Activated CD4-positive, alpha-beta T cell treated with anti-CD3 and anti-CD28 coated beads for 36 hours (primary cell): ENCODE results near the gene JARID2. TPM values are rescaled to one million over a fixed set of nuclear protein-coding genes. Genes with fewer than 3 reads are reported as not detected.
"Not testable (repeated sequence)": the region's sequence is repeated elsewhere in the genome, so short reads cannot be mapped to it uniquely, and the experiment has no call there.

Experiments
- ATAC-seq: fragments of 200-7000 bp; cut with Tn5 transposase; one replicate; pipeline ENCODE4 v1.10.0; 2021; ENCODE audit warnings: mild to moderate bottlenecking, moderate library complexity
- CTCF ChIA-PET: fragments of 350-600 bp; sonication (Branson Sonifier 250); formaldehyde crosslinking; loops from one replicate; lab custom pipeline; 2021; ENCODE audit warnings: antibody characterized with exemption; lab: Charles Lee
- POLR2A ChIA-PET: fragments of 350-600 bp; sonication (Branson Sonifier 250); formaldehyde crosslinking; loops from one replicate; lab custom pipeline; 2021; ENCODE audit warnings: antibody characterized with exemption, inconsistent platforms; lab: Charles Lee
- DNase-seq: peaks from one replicate; pipeline ENCODE4 v3.0.0-alpha.2; 2020
- H3K27ac Mint-ChIP-seq: one replicate; pipeline ENCODE4 v1.8.0; 2021; ENCODE audit warnings: mixed read lengths
- H3K27me3 Mint-ChIP-seq: one replicate; pipeline ENCODE4 v1.8.0; 2021; ENCODE audit warnings: mixed read lengths
- H3K36me3 Mint-ChIP-seq: one replicate; pipeline ENCODE4 v1.8.0; 2021; ENCODE audit warnings: low read depth, mixed read lengths
- H3K4me1 Mint-ChIP-seq: one replicate; pipeline ENCODE4 v1.8.0; 2021; ENCODE audit warnings: mixed read lengths
- H3K4me3 Mint-ChIP-seq: one replicate; pipeline ENCODE4 v1.8.0; 2021; ENCODE audit warnings: mild to moderate bottlenecking, moderate library complexity, mixed read lengths
- H3K9me3 Mint-ChIP-seq: one replicate; pipeline ENCODE4 v1.8.0; 2021; ENCODE audit warnings: low read depth, mixed read lengths
- intact Hi-C, 2 experiments: fragments of 100-400 bp; cut with DNase I in 1 of 2; cut with micrococcal nuclease in 1 of 2; formaldehyde crosslinking; loops; one replicate each; pipeline versions ENCODE4 v1.14.2 to v1.15.1; 2022 to 2024; cut with DNase I, micrococcal nuclease
- total RNA-seq, 2 experiments: library from RNA; stranded (reverse); gene quantifications; one replicate each; pipeline ENCODE4 v1.2.3, GENCODE V29; 2021

The JARID2 gene
- total RNA-seq, 2 experiments from 2014 or later: 43.0 to 48.6 TPM

- H3K4me1 Mint-ChIP-seq: peaks cover 90% of the 10 kb centered on the region
- CTCF ChIA-PET: interaction anchor here (2.0 kb wide), 1 partner anchor 8 kb away, joined by 6 read pairs; no protein-coding TSS in a partner anchor
- ATAC-seq (peak; percentile 58), DNase-seq (no peak)
- no peaks in the 10 kb centered on the region for H3K9me3 Mint-ChIP-seq
- peaks cover 45% of the 10 kb centered on the region for H3K36me3 Mint-ChIP-seq
- intact Hi-C loops: no loop called here
- H3K27ac Mint-ChIP-seq: peak overlapping the region; percentile 66
- POLR2A ChIA-PET: no interaction called here
- H3K27me3 Mint-ChIP-seq: no peaks in the 10 kb centered on the region
- peak overlapping the region; percentile 0 for H3K4me3 Mint-ChIP-seq
These were observed 66.6 kb downstream of the JARID2 start for GRCh38 chr6:15312500-15312899.

GRCh38 chr6:15313367-15313766 lies 67.5 kb downstream of the JARID2 start:
- peak overlapping the region; percentile 66 for H3K27ac Mint-ChIP-seq
- POLR2A ChIA-PET: no interaction called here

GRCh38 chr6:15316754-15317153 lies 70.9 kb downstream of the JARID2 start:
- ATAC-seq (peak; percentile 31), DNase-seq (no peak)
- peak overlapping the region; percentile 82 for H3K27ac Mint-ChIP-seq
- intact Hi-C loops: loop anchor here in 1 of 2 experiments (5.0 kb wide), 1 partner anchor 64 kb away; no protein-coding TSS in a partner anchor
- ChIA-PET POLR2A (interaction anchor here (0.6 kb wide), 1 partner anchor 9 kb away, joined by 4 read pairs; no protein-coding TSS in a partner anchor), CTCF (interaction anchor here (0.7 kb wide), 1 partner anchor 11 kb away, joined by 3 read pairs; no protein-coding TSS in a partner anchor)
- no peak overlapping the region for H3K4me3 Mint-ChIP-seq
- no peaks in the 10 kb centered on the region for H3K27me3 Mint-ChIP-seq
- H3K9me3 Mint-ChIP-seq: no peaks in the 10 kb centered on the region
- peaks cover 43% of the 10 kb centered on the region for H3K36me3 Mint-ChIP-seq
- peaks cover 96% of the 10 kb centered on the region for H3K4me1 Mint-ChIP-seq

More at GRCh38 chr6:15313367-15313766, 67.5 kb downstream of the JARID2 start:
- CTCF ChIA-PET: interaction anchor here (2.0 kb wide), 1 partner anchor 9 kb away, joined by 6 read pairs; no protein-coding TSS in a partner anchor
- ATAC-seq (no peak), DNase-seq (no peak)
- Mint-ChIP-seq H3K4me3 (peak overlapping the region; percentile 14), H3K27me3 (no peaks in the 10 kb centered on the region), H3K9me3 (no peaks in the 10 kb centered on the region), H3K36me3 (peaks cover 44% of the 10 kb centered on the region), H3K4me1 (peaks cover 90% of the 10 kb centered on the region)
- intact Hi-C loops: no loop called here

GRCh38 chr6:15317251-15317650 lies 71.4 kb downstream of the JARID2 start:
- Mint-ChIP-seq H3K27ac (peak overlapping the region; percentile 82), H3K9me3 (no peaks in the 10 kb centered on the region)
- ATAC-seq: peak; percentile 13

GRCh38 chr6:15317934-15318902 lies 72.3 kb downstream of the JARID2 start:
- CTCF ChIA-PET: interaction anchor here (1.3 kb wide), 1 partner anchor 13 kb away, joined by 6 read pairs; no protein-coding TSS in a partner anchor
- peaks cover 38% of the 10 kb centered on the region for H3K36me3 Mint-ChIP-seq
- H3K4me3 Mint-ChIP-seq: peak overlapping the region; percentile 54
- DNase-seq: peak; percentile 58
- ATAC-seq: peak; percentile 56
- H3K4me1 Mint-ChIP-seq: peaks cover 96% of the 10 kb centered on the region
- peak overlapping the region; percentile 82 for H3K27ac Mint-ChIP-seq
- POLR2A ChIA-PET: interaction anchor here (0.5 to 1.2 kb wide), 3 partner anchors 8 to 564 kb away, joined by 3 to 4 read pairs (median 3); no protein-coding TSS in a partner anchor
- intact Hi-C loops: loop anchor here in 1 of 2 experiments (2.0 to 5.0 kb wide), 2 partner anchors 13 to 66 kb away; no protein-coding TSS in a partner anchor
- H3K27me3 Mint-ChIP-seq: no peaks in the 10 kb centered on the region
- no peaks in the 10 kb centered on the region for H3K9me3 Mint-ChIP-seq

More at GRCh38 chr6:15317251-15317650, 71.4 kb downstream of the JARID2 start:
- ChIA-PET CTCF (no interaction called here), POLR2A (interaction anchor here (0.6 kb wide), 1 partner anchor 9 kb away, joined by 4 read pairs; no protein-coding TSS in a partner anchor)
- Mint-ChIP-seq H3K27me3 (no peaks in the 10 kb centered on the region), H3K4me1 (peaks cover 96% of the 10 kb centered on the region), H3K36me3 (peaks cover 43% of the 10 kb centered on the region), H3K4me3 (peak overlapping the region; percentile 54)
- DNase-seq: no peak
- intact Hi-C loops: loop anchor here in 1 of 2 experiments (5.0 kb wide), 1 partner anchor 65 kb away; no protein-coding TSS in a partner anchor

- intact Hi-C loops: loop anchor here in 1 of 2 experiments (2.0 to 5.0 kb wide), 2 partner anchors 15 to 67 kb away; no protein-coding TSS in a partner anchor
- Mint-ChIP-seq H3K27ac (peak overlapping the region; percentile 82), H3K4me1 (peaks cover 93% of the 10 kb centered on the region), H3K4me3 (peak overlapping the region; percentile 54), H3K9me3 (no peaks in the 10 kb centered on the region), H3K27me3 (no peaks in the 10 kb centered on the region), H3K36me3 (peaks cover 42% of the 10 kb centered on the region)
- POLR2A ChIA-PET: interaction anchor here (0.6 to 1.2 kb wide), 2 partner anchors 98 to 343 kb away, joined by 3 to 5 read pairs; partner anchors contain the start of gene DTNBP1
- CTCF ChIA-PET: interaction anchor here (0.8 kb wide), 1 partner anchor 1113 kb away, joined by 3 read pairs; no protein-coding TSS in a partner anchor
- DNase-seq (no peak), ATAC-seq (no peak)
These were observed 73.8 kb downstream of the JARID2 start for GRCh38 chr6:15319677-15320076.

GRCh38 chr6:15320693-15321092 lies 74.8 kb downstream of the JARID2 start:
- no peaks in the 10 kb centered on the region for H3K9me3 Mint-ChIP-seq
- H3K36me3 Mint-ChIP-seq: peaks cover 45% of the 10 kb centered on the region
- CTCF ChIA-PET: no interaction called here
- ATAC-seq: no peak
- H3K4me1 Mint-ChIP-seq: peaks cover 95% of the 10 kb centered on the region
- no peak for DNase-seq
- H3K4me3 Mint-ChIP-seq: peak overlapping the region; percentile 43
- POLR2A ChIA-PET: no interaction called here
- H3K27ac Mint-ChIP-seq: peak overlapping the region; percentile 75
- no peaks in the 10 kb centered on the region for H3K27me3 Mint-ChIP-seq
- intact Hi-C loops: no loop called here

- peak overlapping the region; percentile 48 for H3K27ac Mint-ChIP-seq
- intact Hi-C loops: no loop called here
- H3K9me3 Mint-ChIP-seq: no peaks in the 10 kb centered on the region
- no peak for ATAC-seq
- H3K36me3 Mint-ChIP-seq: peaks cover 43% of the 10 kb centered on the region
- peaks cover 94% of the 10 kb centered on the region for H3K4me1 Mint-ChIP-seq
- DNase-seq: no peak
- POLR2A ChIA-PET: no interaction called here
- no peak overlapping the region for H3K4me3 Mint-ChIP-seq
- CTCF ChIA-PET: interaction anchor here (0.6 to 1.2 kb wide), 5 partner anchors 18 to 164 kb away, joined by 3 to 5 read pairs (median 3); no protein-coding TSS in a partner anchor
- H3K27me3 Mint-ChIP-seq: no peaks in the 10 kb centered on the region
These were observed 76.3 kb downstream of the JARID2 start for GRCh38 chr6:15322184-15322583.

- no peaks in the 10 kb centered on the region for H3K27me3 Mint-ChIP-seq
- CTCF ChIA-PET: interaction anchor here (0.6 to 1.1 kb wide), 4 partner anchors 18 to 163 kb away, joined by 3 to 5 read pairs (median 3); no protein-coding TSS in a partner anchor
- DNase-seq: peak; percentile 45
These were observed 77.1 kb downstream of the JARID2 start for GRCh38 chr6:15322781-15323536.

GRCh38 chr6:15323611-15324010 lies 77.7 kb downstream of the JARID2 start:
- H3K4me3 Mint-ChIP-seq, H3K9me3 Mint-ChIP-seq, DNase-seq, ATAC-seq, H3K27me3 Mint-ChIP-seq, intact Hi-C loops: not testable (repeated sequence)
- CTCF ChIA-PET: interaction anchor here (0.7 kb wide), 1 partner anchor 139 kb away, joined by 3 read pairs; no protein-coding TSS in a partner anchor
- peaks cover 37% of the 10 kb centered on the region for H3K36me3 Mint-ChIP-seq
- POLR2A ChIA-PET: interaction anchor here (0.8 kb wide), 1 partner anchor 319 kb away, joined by 4 read pairs; no protein-coding TSS in a partner anchor
- peaks cover 93% of the 10 kb centered on the region for H3K4me1 Mint-ChIP-seq
- H3K27ac Mint-ChIP-seq: peak overlapping the region; percentile 63

More at GRCh38 chr6:15322781-15323536, 77.1 kb downstream of the JARID2 start:
- POLR2A ChIA-PET: interaction anchor here (0.8 kb wide), 1 partner anchor 320 kb away, joined by 4 read pairs; no protein-coding TSS in a partner anchor
- peaks cover 39% of the 10 kb centered on the region for H3K36me3 Mint-ChIP-seq
- H3K4me1 Mint-ChIP-seq: peaks cover 94% of the 10 kb centered on the region
- intact Hi-C loops: no loop called here
- no peak overlapping the region for H3K4me3 Mint-ChIP-seq
- no peaks in the 10 kb centered on the region for H3K9me3 Mint-ChIP-seq
- H3K27ac Mint-ChIP-seq: peak overlapping the region; percentile 63
- ATAC-seq: peak; percentile 20
